ENCODE data around the gene RNF144A. TPM values are rescaled to one million over a fixed set of nuclear protein-coding genes. Genes with fewer than 3 reads are reported as not detected.

RNF144A gene
- total RNA-seq, 1 experiment from 2014 or later: 10.6 TPM

GRCh38 chr2:6952101-6952500 is 34.9 kb downstream of the RNF144A start:
- Histone ChIP-seq H4K8ac (replicated peaks; ENCODE audit: insufficient read length, low read depth, low read length) (no peak overlapping the region), H3K4ac (ENCODE audit: low read depth, low read length) (no peak overlapping the region), H3K27me3 (ENCODE audit: insufficient read depth, low read length) (no peaks in the 10 kb centered on the region), H2BK20ac (ENCODE audit: low read depth, low read length, poor library complexity, severe bottlenecking) (no peak overlapping the region), H2AFZ (ENCODE audit: low read length) (no peak overlapping the region), H3K79me1 (ENCODE audit: insufficient read depth, low read depth, low read length, poor library complexity, severe bottlenecking) (no peaks in the 10 kb centered on the region), H3T11ph (ENCODE audit: low read length) (no peak overlapping the region), H2BK12ac (ENCODE audit: insufficient read length, low read depth, low read length) (no peak overlapping the region), H4K20me1 (ENCODE audit: control insufficient read depth, insufficient read depth, insufficient read length) (no peaks in the 10 kb centered on the region), H3K4me1 (ENCODE audit: insufficient read depth, low read length) (no peaks in the 10 kb centered on the region), H3K23me2 (ENCODE audit: insufficient read length, low read depth, low read length, poor library complexity, severe bottlenecking) (no peaks in the 10 kb centered on the region), H3K14ac (ENCODE audit: insufficient read depth, low read length) (no peak overlapping the region), H3K9me3 (ENCODE audit: control insufficient read depth, low read depth, low read length) (no peaks in the 10 kb centered on the region), H3K4me2 (ENCODE audit: insufficient read depth, insufficient read length, low read length) (no peak overlapping the region), H3K23ac (ENCODE audit: insufficient read length, low read depth, low read length) (no peak overlapping the region), H2BK15ac (ENCODE audit: low read depth, low read length) (no peak overlapping the region), H3K18ac (ENCODE audit: insufficient read length, low read depth, low read length) (no peak overlapping the region), H3K56ac (ENCODE audit: insufficient read length, low read depth, low read length) (no peak overlapping the region), H3K79me2 (ENCODE audit: insufficient read depth, low read length) (no peaks in the 10 kb centered on the region), H2BK5ac (ENCODE audit: insufficient read length, low read length) (no peak overlapping the region), H4K5ac (ENCODE audit: insufficient read length, low read depth, low read length) (no peak overlapping the region), H2BK120ac (ENCODE audit: low read depth, low read length, poor library complexity, severe bottlenecking) (no peak overlapping the region), H2AK5ac (ENCODE audit: insufficient read length, low read length) (no peak overlapping the region), H3K27ac (ENCODE audit: insufficient read length, low read depth, low read length) (no peak overlapping the region), H4K91ac (ENCODE audit: insufficient read length, low read depth, low read length) (no peak overlapping the region), H3K9ac (ENCODE audit: extremely low read depth, insufficient read length, low read length) (no peak overlapping the region)
- no peak for DNase-seq
- Mint-ChIP-seq H3K27me3 (ENCODE audit: low read depth) (no peaks in the 10 kb centered on the region), H3K4me1 (no peaks in the 10 kb centered on the region), H3K4me3 (no peak overlapping the region), H3K27ac (no peak overlapping the region), H3K36me3 (ENCODE audit: insufficient read depth in 1 of 3, low read depth in 3 of 3) (no peaks in the 10 kb centered on the region; a peak in 2 of 7 replicates), H3K9me3 (no peaks in the 10 kb centered on the region)
- no peak for TF ChIP-seq CTCF (conservative IDR thresholded peaks at IDR 0.05)
- no CpG with 5 or more reads among the region's 3 CpGs for WGBS (ENCODE audit: extremely low coverage, insufficient read length, low lambda C conversion rate)

Data from H9 (cell line).